HG02973 (cell line): ENCODE data around the gene PLGRKT.
"Not testable (repeated sequence)": the region's sequence is repeated elsewhere in the genome, so short reads cannot be mapped to it uniquely, and the experiment has no call there.

Experiments used
- ATAC-seq: cut with Tn5 transposase; IDR thresholded peaks from one replicate; pipeline ENCODE4 v1.9.1; 2021; ENCODE audit warnings: moderate library complexity; ENCODE audit not compliant: unreplicated experiment

Gene PLGRKT

DNA sequence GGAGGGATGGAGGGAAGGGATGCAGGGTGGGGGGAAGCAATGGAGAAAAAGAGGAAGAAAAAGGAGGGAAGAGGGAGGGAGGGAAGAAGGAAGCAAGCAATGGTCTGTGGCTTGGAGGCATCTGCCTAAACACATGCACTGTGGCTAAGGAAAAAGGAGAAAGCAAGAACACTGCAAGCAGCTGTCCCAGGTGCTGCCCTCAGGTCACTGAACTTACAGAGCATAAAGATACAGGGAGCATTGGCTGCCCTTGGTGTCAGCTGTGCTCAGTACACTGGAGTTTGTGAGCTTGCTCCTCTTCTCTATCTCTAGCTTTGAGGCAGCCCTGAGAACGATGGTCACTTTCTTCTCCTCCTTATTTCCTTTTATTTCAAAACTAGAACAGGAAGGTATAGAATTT is 116.1 kb downstream of the PLGRKT start:
- not testable (repeated sequence) for ATAC-seq

DNA sequence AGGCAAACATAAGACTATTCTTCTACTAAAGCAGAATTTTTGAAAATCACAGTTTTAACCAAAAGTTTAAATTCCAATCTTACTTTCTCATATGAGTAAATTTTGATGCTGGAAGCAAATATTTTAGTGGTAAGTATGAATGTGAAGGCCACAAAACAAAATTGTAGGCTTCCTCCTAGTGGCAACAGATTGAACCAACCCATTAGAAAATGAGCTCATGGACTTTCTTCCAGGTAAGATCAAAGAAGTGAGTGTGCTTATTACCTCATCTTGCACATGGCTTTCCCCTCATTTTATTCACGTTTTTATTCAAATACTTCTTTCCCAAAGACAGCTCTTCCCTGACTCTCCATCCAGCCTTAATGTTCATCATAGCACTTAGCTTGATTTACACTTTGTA is 116.7 kb downstream of the PLGRKT start:
- ATAC-seq = no peak

DNA sequence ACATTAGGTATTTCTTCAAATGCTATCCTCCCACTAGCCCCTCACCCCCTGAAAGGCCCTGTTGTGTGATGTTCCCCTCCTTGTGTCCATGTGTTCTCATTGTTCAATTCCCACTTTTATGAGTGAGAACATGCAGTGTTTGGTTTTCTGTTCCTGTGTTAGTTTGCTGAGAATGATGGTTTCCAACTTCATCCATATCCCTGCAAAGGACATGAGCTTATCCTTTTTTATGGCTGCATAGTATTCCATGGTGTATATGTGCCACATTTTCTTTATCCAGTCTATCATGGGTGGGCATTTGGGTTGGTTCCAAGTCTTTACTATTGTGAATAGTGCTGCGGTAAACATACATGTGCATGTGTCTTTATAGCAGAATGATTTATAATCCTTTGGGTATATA is 121.3 kb downstream of the PLGRKT start:
- not testable (repeated sequence) for ATAC-seq

DNA sequence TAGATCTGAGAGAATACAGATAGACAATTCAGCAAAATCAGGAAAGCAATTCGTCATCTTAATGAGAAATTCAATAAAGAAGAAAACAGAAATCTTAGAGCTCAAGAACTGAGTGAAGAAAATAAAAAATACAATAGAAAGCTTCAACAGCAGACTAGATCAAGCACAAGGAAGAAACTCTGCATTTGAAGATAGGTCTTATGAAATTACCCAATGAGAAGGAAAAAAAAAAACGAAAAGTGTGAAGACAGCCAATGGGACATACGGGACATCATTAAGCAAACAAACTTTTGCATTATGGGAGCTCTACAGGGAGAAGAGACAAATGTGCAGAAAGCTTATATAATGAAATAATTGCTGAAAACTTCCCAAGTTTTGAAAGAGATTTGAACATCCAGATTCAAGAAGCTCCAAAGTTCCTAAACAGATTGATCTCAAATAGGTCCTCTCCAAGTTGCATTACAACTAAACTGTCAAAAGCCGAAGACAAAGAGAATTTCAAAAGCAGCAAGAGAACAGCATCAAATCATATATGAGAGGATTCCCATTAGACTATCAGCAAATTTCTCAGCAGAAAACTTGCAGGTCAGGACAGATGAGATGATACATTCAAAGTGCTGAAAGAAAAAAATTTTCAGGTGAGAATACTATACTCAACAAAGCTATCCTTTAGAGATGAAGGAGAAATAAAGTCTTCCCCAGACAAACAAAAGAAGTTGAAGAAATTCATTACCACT is 122.4 kb downstream of the PLGRKT start:
- no peak for ATAC-seq

DNA sequence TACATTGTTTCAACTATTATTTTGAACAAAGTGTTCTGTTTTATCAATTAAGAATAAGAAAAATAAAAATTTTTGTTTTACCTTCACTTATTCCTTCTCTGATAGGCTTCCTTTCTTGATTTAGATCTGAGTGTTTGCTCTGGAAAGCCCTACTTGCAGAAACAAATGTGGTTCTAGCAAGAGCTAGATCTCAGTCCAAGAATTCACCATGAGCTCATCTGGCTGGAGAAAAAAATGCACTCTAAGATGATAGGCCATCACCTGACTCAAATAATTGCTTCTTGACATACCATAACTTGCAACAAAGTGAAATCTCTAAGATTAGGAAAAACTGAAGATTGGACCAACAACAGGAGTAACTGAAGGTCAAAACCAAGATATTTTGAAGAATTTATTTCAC is 126.9 kb downstream of the PLGRKT start:
- ATAC-seq = no peak
